Endometrial microvascular endothelial cells (primary cell): Measurements from ENCODE around the gene TRAPPC1. TPM values are rescaled to one million over a fixed set of nuclear protein-coding genes. Genes with fewer than 3 reads are reported as not detected.

Experiments
- in situ Hi-C: cut with HindIII; loops from 2 replicates; pipeline ENCODE4 v1.10.0; 2017; ENCODE audit warnings: low sequenced_read_pairs, low pct_unique_long_range_greater_than_20kb; ENCODE audit errors: inconsistent ontology term
- total RNA-seq: library from RNA; depleted of rRNA; stranded (reverse); fragments of >200 nt; gene quantifications from one replicate; pipeline ENCODE4 v1.2.3, GENCODE V29; 2015; ENCODE audit errors: inconsistent ontology term

Gene TRAPPC1
- total RNA-seq, 1 donor from 2014 or later: 76.8 TPM

- in situ Hi-C loops: no loop called here
Observed at GRCh38 chr17:7945651-7946050, 13.9 kb upstream of the TRAPPC1 start.

- in situ Hi-C loops: no loop called here
Observed at GRCh38 chr17:7944326-7944725, 12.6 kb upstream of the TRAPPC1 start.

- in situ Hi-C loops: no loop called here
Observed at GRCh38 chr17:7943291-7943690, 11.5 kb upstream of the TRAPPC1 start.

- in situ Hi-C loops: no loop called here
Observed at GRCh38 chr17:7940743-7941142, 9.0 kb upstream of the TRAPPC1 start.

GRCh38 chr17:7940034-7940433, 8.3 kb upstream of the TRAPPC1 start:
- in situ Hi-C loops: no loop called here

GRCh38 chr17:7935859-7936258, 4.1 kb upstream of the TRAPPC1 start:
- in situ Hi-C loops: no loop called here

- in situ Hi-C loops: no loop called here
Observed at GRCh38 chr17:7932949-7933348, 1.2 kb upstream of the TRAPPC1 start.

- in situ Hi-C loops: no loop called here
Observed at GRCh38 chr17:7932483-7932891, 741 bp upstream of the TRAPPC1 start.

GRCh38 chr17:7930841-7931631, 710 bp downstream of the TRAPPC1 start:
- in situ Hi-C loops: no loop called here

- in situ Hi-C loops: no loop called here
Observed at GRCh38 chr17:7929158-7930023, 2.4 kb downstream of the TRAPPC1 start, which contains the start of gene KCNAB3. Gene KCNAB3 (minus strand): TSS chr17:7929856. CDS start chr17:7929435, 421 bp downstream.

GRCh38 chr17:7927596-7927995, 4.2 kb downstream of the TRAPPC1 start:
- in situ Hi-C loops: no loop called here

- in situ Hi-C loops: no loop called here
Observed at GRCh38 chr17:7922845-7923628, 8.7 kb downstream of the TRAPPC1 start.

- in situ Hi-C loops: no loop called here
Observed at GRCh38 chr17:7922269-7922844, 9.4 kb downstream of the TRAPPC1 start.

- in situ Hi-C loops: no loop called here
Observed at GRCh38 chr17:7916808-7917207, 14.9 kb downstream of the TRAPPC1 start.

- in situ Hi-C loops: no loop called here
Observed at GRCh38 chr17:7916385-7916682, 15.4 kb downstream of the TRAPPC1 start.

GRCh38 chr17:7915611-7916384, 15.9 kb downstream of the TRAPPC1 start, which contains the start of gene RNF227:
Gene RNF227 (minus strand): TSS chr17:7916289. CDS start chr17:7916195, 94 bp downstream.
- in situ Hi-C loops: no loop called here

- in situ Hi-C loops: no loop called here
Observed at GRCh38 chr17:7915179-7915610, 16.6 kb downstream of the TRAPPC1 start.

- in situ Hi-C loops: no loop called here
Observed at GRCh38 chr17:7912927-7913524, 18.7 kb downstream of the TRAPPC1 start.
